ENCODE results near the gene NOX3. TPM values are rescaled to one million over a fixed set of nuclear protein-coding genes. Genes with fewer than 3 reads are reported as not detected.
"Not testable (repeated sequence)": the region's sequence is repeated elsewhere in the genome, so short reads cannot be mapped to it uniquely, and the experiment has no call there.

The NOX3 gene
- total RNA-seq, 1 experiment from 2014 or later, result not detected

- DNase-seq (ENCODE audit: low read depth), result no peak
- in situ Hi-C loops (cut with HindIII; ENCODE audit: low pct_unique_long_range_greater_than_20kb, low sequenced_read_pairs), result no loop called here
These were observed 68.2 kb downstream of the NOX3 start for GRCh38 chr6:155387481-155387880.

GRCh38 chr6:155384321-155384952, 71.2 kb downstream of the NOX3 start:
- DNase-seq (ENCODE audit: low read depth), result no peak
- in situ Hi-C loops (cut with HindIII; ENCODE audit: low pct_unique_long_range_greater_than_20kb, low sequenced_read_pairs), result no loop called here

- DNase-seq (ENCODE audit: low read depth), result no peak
- in situ Hi-C loops (cut with HindIII; ENCODE audit: low pct_unique_long_range_greater_than_20kb, low sequenced_read_pairs), result no loop called here
These were observed 71.7 kb downstream of the NOX3 start for GRCh38 chr6:155383913-155384312.

- in situ Hi-C loops (cut with HindIII; ENCODE audit: low pct_unique_long_range_greater_than_20kb, low sequenced_read_pairs), result no loop called here
- no peak for DNase-seq (ENCODE audit: low read depth)
These were observed 73.3 kb downstream of the NOX3 start for GRCh38 chr6:155382338-155382685.

- in situ Hi-C loops (cut with HindIII; ENCODE audit: low pct_unique_long_range_greater_than_20kb, low sequenced_read_pairs), result no loop called here
- no peak for DNase-seq (ENCODE audit: low read depth)
These were observed 73.8 kb downstream of the NOX3 start for GRCh38 chr6:155381673-155382337.

- no peak for DNase-seq (ENCODE audit: low read depth)
- in situ Hi-C loops (cut with HindIII; ENCODE audit: low pct_unique_long_range_greater_than_20kb, low sequenced_read_pairs), result no loop called here
These were observed 74.8 kb downstream of the NOX3 start for GRCh38 chr6:155380666-155381332.

- in situ Hi-C loops (cut with HindIII; ENCODE audit: low pct_unique_long_range_greater_than_20kb, low sequenced_read_pairs), result no loop called here
- DNase-seq (ENCODE audit: low read depth), result no peak
These were observed 76.9 kb downstream of the NOX3 start for GRCh38 chr6:155378724-155379123.

GRCh38 chr6:155378276-155378675, 77.4 kb downstream of the NOX3 start:
- in situ Hi-C loops (cut with HindIII; ENCODE audit: low pct_unique_long_range_greater_than_20kb, low sequenced_read_pairs), result no loop called here
- DNase-seq (ENCODE audit: low read depth), result no peak

- in situ Hi-C loops (cut with HindIII; ENCODE audit: low pct_unique_long_range_greater_than_20kb, low sequenced_read_pairs), result no loop called here
These were observed 78.6 kb downstream of the NOX3 start for GRCh38 chr6:155377061-155377460.

GRCh38 chr6:155375801-155376200, 79.8 kb downstream of the NOX3 start:
- no peak for DNase-seq (ENCODE audit: low read depth)
- in situ Hi-C loops (cut with HindIII; ENCODE audit: low pct_unique_long_range_greater_than_20kb, low sequenced_read_pairs), result no loop called here

More at GRCh38 chr6:155377061-155377460, 78.6 kb downstream of the NOX3 start:
- DNase-seq (ENCODE audit: low read depth), result no peak

GRCh38 chr6:155374681-155375080, 81.0 kb downstream of the NOX3 start:
- no peak for DNase-seq (ENCODE audit: low read depth)
- in situ Hi-C loops (cut with HindIII; ENCODE audit: low pct_unique_long_range_greater_than_20kb, low sequenced_read_pairs), result no loop called here

- in situ Hi-C loops (cut with HindIII; ENCODE audit: low pct_unique_long_range_greater_than_20kb, low sequenced_read_pairs), result no loop called here
These were observed 82.4 kb downstream of the NOX3 start for GRCh38 chr6:155373276-155373675.

GRCh38 chr6:155372256-155372655, 83.4 kb downstream of the NOX3 start:
- in situ Hi-C loops (cut with HindIII; ENCODE audit: low pct_unique_long_range_greater_than_20kb, low sequenced_read_pairs), result no loop called here
- no peak for DNase-seq (ENCODE audit: low read depth)

More at GRCh38 chr6:155373276-155373675, 82.4 kb downstream of the NOX3 start:
- no peak for DNase-seq (ENCODE audit: low read depth)

- in situ Hi-C loops (cut with HindIII; ENCODE audit: low pct_unique_long_range_greater_than_20kb, low sequenced_read_pairs), result no loop called here
- DNase-seq (ENCODE audit: low read depth), result no peak
These were observed 84.4 kb downstream of the NOX3 start for GRCh38 chr6:155371230-155371629.

- in situ Hi-C loops (cut with HindIII; ENCODE audit: low pct_unique_long_range_greater_than_20kb, low sequenced_read_pairs), result no loop called here
- no peak for DNase-seq (ENCODE audit: low read depth)
These were observed 89.3 kb downstream of the NOX3 start for GRCh38 chr6:155366325-155366724.

GRCh38 chr6:155364844-155365437, 90.7 kb downstream of the NOX3 start:
- in situ Hi-C loops (cut with HindIII; ENCODE audit: low pct_unique_long_range_greater_than_20kb, low sequenced_read_pairs), result no loop called here
- no peak for DNase-seq (ENCODE audit: low read depth)

- in situ Hi-C loops (cut with HindIII; ENCODE audit: low pct_unique_long_range_greater_than_20kb, low sequenced_read_pairs); DNase-seq (ENCODE audit: low read depth): not testable (repeated sequence)
These were observed 91.6 kb downstream of the NOX3 start for GRCh38 chr6:155364021-155364420.

GRCh38 chr6:155362968-155363632, 92.5 kb downstream of the NOX3 start:
- in situ Hi-C loops (cut with HindIII; ENCODE audit: low pct_unique_long_range_greater_than_20kb, low sequenced_read_pairs); DNase-seq (ENCODE audit: low read depth): not testable (repeated sequence)

GRCh38 chr6:155354167-155354566, 101.5 kb downstream of the NOX3 start:
- in situ Hi-C loops (cut with HindIII; ENCODE audit: low pct_unique_long_range_greater_than_20kb, low sequenced_read_pairs), result no loop called here
- DNase-seq (ENCODE audit: low read depth), result no peak

Measured in Caki2 (cell line).